Measurements from ENCODE around the gene GNA12. TPM values are rescaled to one million over a fixed set of nuclear protein-coding genes. Genes with fewer than 3 reads are reported as not detected.

The GNA12 gene
- total RNA-seq, 1 experiment from 2014 or later = 35.5 TPM

DNA sequence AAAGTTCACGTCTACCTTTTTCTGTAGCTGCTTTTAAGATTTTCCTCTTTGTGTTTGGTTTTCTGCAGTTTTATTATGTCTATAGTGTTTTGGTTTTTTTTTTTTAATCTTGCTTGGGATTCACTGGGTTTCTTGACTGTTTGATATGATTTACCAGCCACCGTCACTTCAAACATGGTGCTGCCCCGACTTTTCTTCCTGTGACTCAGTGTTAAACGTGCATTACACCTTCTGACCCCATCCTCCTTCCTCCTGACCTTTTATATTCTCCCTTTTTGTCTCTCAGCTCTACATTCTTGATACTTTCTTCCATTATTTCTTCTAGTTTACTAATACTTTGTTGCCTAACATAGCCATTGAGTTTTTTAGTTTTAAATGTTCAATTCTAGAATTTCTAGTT, 61.5 kb downstream of the GNA12 start:
- ChIA-PET POLR2A (ENCODE audit: low non-redundant PET) (no interaction called here), CTCF (no interaction called here)
- Histone ChIP-seq H3K27ac (ENCODE audit: low read depth, low read length, poor library complexity, severe bottlenecking) (no peak overlapping the region), H3K27me3 (replicated peaks; ENCODE audit: insufficient read depth, low read depth, low read length, poor library complexity) (no peaks in the 10 kb centered on the region), H3K4me3 (ENCODE audit: low read depth, low read length, poor library complexity, severe bottlenecking) (no peak overlapping the region), H3K9me3 (ENCODE audit: low read depth, low read length, poor library complexity, severe bottlenecking) (no peaks in the 10 kb centered on the region), H3K36me3 (ENCODE audit: insufficient read depth, low read length, poor library complexity, severe bottlenecking) (no peaks in the 10 kb centered on the region), H3K4me1 (ENCODE audit: insufficient read depth, low read length, poor library complexity, severe bottlenecking) (peaks cover 4% of the 10 kb centered on the region)
- TF ChIP-seq EZH2 (IDR thresholded peaks at IDR 0.05; ENCODE audit: borderline replicate concordance, low read depth, low read length, poor library complexity, severe bottlenecking) (no peak), CTCF (conservative IDR thresholded peaks at IDR 0.05; ENCODE audit: low read depth, low read length) (no peak)
- DNase-seq (ENCODE audit: low spot score) = no peak
- no TSS peak for BruUV-seq (replicated peaks)
- intact Hi-C loops (cut with micrococcal nuclease; ENCODE audit: unreplicated experiment) = no loop called here

- CTCF ChIA-PET = no interaction called here
- H3K27ac ChIP-seq (ENCODE audit: low read depth, low read length, poor library complexity, severe bottlenecking) = no peak overlapping the region
- no peak for DNase-seq (ENCODE audit: low spot score)
- no peak for TF ChIP-seq EZH2 (IDR thresholded peaks at IDR 0.05; ENCODE audit: borderline replicate concordance, low read depth, low read length, poor library complexity, severe bottlenecking)
- TF ChIP-seq CTCF (conservative IDR thresholded peaks at IDR 0.05; ENCODE audit: low read depth, low read length) = no peak
- H3K4me3 ChIP-seq (ENCODE audit: low read depth, low read length, poor library complexity, severe bottlenecking) = no peak overlapping the region
- peaks cover 4% of the 10 kb centered on the region for H3K4me1 ChIP-seq (ENCODE audit: insufficient read depth, low read length, poor library complexity, severe bottlenecking)
- intact Hi-C loops (cut with micrococcal nuclease; ENCODE audit: unreplicated experiment) = no loop called here
- H3K27me3 ChIP-seq (replicated peaks; ENCODE audit: insufficient read depth, low read depth, low read length, poor library complexity) = no peaks in the 10 kb centered on the region
- no TSS peak for BruUV-seq (replicated peaks)
- POLR2A ChIA-PET (ENCODE audit: low non-redundant PET) = no interaction called here
- H3K9me3 ChIP-seq (ENCODE audit: low read depth, low read length, poor library complexity, severe bottlenecking) = no peaks in the 10 kb centered on the region
- H3K36me3 ChIP-seq (ENCODE audit: insufficient read depth, low read length, poor library complexity, severe bottlenecking) = no peaks in the 10 kb centered on the region
Measured at GRCh38 chr7:2782121-2782520, 62.0 kb downstream of the GNA12 start.

DNA sequence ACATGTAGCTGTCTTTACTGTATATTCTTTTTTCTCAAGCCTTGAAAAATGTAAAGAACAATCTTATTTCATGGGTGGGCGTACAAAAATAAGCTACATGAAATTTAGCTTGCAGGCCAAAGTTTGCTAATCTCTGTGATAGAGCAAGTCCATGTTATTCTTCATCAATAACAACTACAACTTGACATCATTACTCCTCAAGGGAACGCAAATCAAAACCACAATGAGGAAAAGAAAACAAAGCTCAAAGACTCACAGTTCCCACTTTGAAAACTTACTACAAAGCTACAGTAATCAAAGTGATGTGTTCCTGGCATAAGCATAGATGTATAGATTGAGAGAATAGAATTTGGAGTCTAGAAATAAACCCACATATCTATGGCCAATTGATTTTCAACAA, 62.5 kb downstream of the GNA12 start:
- peaks cover 4% of the 10 kb centered on the region for H3K4me1 ChIP-seq (ENCODE audit: insufficient read depth, low read length, poor library complexity, severe bottlenecking)
- DNase-seq (ENCODE audit: low spot score) = no peak
- H3K36me3 ChIP-seq (ENCODE audit: insufficient read depth, low read length, poor library complexity, severe bottlenecking) = no peaks in the 10 kb centered on the region
- ChIA-PET CTCF (interaction anchor here (0.7 kb wide), 1 partner anchor 510 kb away, joined by 4 read pairs; no protein-coding TSS in a partner anchor), POLR2A (ENCODE audit: low non-redundant PET) (no interaction called here)
- TF ChIP-seq CTCF (conservative IDR thresholded peaks at IDR 0.05; ENCODE audit: low read depth, low read length) = no peak
- TF ChIP-seq EZH2 (IDR thresholded peaks at IDR 0.05; ENCODE audit: borderline replicate concordance, low read depth, low read length, poor library complexity, severe bottlenecking) = no peak
- H3K9me3 ChIP-seq (ENCODE audit: low read depth, low read length, poor library complexity, severe bottlenecking) = no peaks in the 10 kb centered on the region
- H3K27ac ChIP-seq (ENCODE audit: low read depth, low read length, poor library complexity, severe bottlenecking) = no peak overlapping the region
- H3K27me3 ChIP-seq (replicated peaks; ENCODE audit: insufficient read depth, low read depth, low read length, poor library complexity) = no peaks in the 10 kb centered on the region
- no TSS peak for BruUV-seq (replicated peaks)
- no peak overlapping the region for H3K4me3 ChIP-seq (ENCODE audit: low read depth, low read length, poor library complexity, severe bottlenecking)
- intact Hi-C loops (cut with micrococcal nuclease; ENCODE audit: unreplicated experiment) = no loop called here

All from A673 (cell line).